ENCODE measurements around the gene ZSCAN18. TPM values are rescaled to one million over a fixed set of nuclear protein-coding genes. Genes with fewer than 3 reads are reported as not detected.
"Not testable (repeated sequence)": the region's sequence is repeated elsewhere in the genome, so short reads cannot be mapped to it uniquely, and the experiment has no call there.

Gene ZSCAN18, protein sequence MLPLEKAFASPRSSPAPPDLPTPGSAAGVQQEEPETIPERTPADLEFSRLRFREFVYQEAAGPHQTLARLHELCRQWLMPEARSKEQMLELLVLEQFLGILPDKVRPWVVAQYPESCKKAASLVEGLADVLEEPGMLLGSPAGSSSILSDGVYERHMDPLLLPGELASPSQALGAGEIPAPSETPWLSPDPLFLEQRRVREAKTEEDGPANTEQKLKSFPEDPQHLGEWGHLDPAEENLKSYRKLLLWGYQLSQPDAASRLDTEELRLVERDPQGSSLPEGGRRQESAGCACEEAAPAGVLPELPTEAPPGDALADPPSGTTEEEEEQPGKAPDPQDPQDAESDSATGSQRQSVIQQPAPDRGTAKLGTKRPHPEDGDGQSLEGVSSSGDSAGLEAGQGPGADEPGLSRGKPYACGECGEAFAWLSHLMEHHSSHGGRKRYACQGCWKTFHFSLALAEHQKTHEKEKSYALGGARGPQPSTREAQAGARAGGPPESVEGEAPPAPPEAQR
- 10 to 100 TPM; 18.8 to 19.1 TPM for total RNA-seq

DNA sequence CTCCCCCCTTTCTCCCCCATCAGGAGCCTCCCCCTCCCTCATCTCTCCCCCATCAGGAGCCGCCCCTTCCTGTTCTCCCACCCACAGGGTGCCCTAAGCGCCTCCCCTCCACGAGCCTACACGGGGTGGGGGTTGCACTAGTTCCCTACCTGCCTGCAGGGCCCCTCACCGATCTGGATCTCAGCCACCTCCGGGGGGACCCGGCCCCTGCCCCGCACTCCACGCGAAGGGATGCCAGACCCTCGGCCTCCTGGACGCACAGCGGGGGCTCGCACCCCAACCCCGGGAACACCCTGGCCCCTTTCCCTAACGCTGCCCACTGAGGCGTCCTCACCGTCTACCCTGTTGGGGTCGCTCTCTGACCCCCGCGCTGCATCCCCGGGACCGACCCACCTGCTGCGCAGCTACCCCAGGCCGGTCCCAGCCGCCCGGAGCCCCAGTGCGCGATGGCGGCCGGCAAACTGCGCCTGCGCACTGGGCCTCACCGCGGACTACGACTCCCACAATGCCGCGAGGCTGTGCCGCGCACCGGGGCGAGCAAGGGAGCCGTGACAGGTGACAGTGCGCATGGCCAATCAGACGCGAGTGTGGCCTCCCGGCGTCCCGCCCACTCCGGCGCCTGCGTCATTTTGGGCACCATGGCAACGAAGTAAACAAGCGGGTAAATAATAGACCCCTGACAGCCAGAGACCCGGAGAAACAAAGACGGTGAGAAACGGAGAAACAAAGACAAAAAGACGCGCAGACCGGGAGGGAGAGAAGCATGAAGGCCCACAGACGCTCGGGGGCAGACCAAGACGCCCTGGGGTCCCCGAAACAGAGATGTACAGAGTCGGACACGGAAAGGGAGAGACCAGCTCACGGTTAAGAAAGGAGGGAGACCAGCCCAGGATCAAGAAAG is at the start of gene ZSCAN18:
Gene ZSCAN18, minus strand, starts transcription at position 451 of the 901 bp plus-strand sequence. CDS start 7,964 bp downstream, outside the sequence.
- Mint-ChIP-seq H3K27ac (peak within 1 kb of the TSS; percentile 98), H3K36me3 (ENCODE audit: low read depth) (peaks cover 24% of the 10 kb centered on the region), H3K4me1 (ENCODE audit: low read depth) (peaks cover 13% of the 10 kb centered on the region), H3K27me3 (ENCODE audit: low read depth) (no peaks in the 10 kb centered on the region), H3K4me3 (peak within 1 kb of the TSS; percentile 87), H3K9me3 (ENCODE audit: insufficient read depth) (peaks cover 17% of the 10 kb centered on the region)
- CTCF ChIA-PET: interaction anchor here (1.2 kb wide), 1 partner anchor 76 kb away, joined by 4 read pairs; no protein-coding TSS in a partner anchor
- DNase-seq (peak; percentile 96), ATAC-seq (peak; percentile 96)
- POLR2A ChIA-PET: interaction anchor here (1.8 kb wide), 1 partner anchor 95 kb away, joined by 5 read pairs; the partner anchor contains the start of gene ZNF606

DNA sequence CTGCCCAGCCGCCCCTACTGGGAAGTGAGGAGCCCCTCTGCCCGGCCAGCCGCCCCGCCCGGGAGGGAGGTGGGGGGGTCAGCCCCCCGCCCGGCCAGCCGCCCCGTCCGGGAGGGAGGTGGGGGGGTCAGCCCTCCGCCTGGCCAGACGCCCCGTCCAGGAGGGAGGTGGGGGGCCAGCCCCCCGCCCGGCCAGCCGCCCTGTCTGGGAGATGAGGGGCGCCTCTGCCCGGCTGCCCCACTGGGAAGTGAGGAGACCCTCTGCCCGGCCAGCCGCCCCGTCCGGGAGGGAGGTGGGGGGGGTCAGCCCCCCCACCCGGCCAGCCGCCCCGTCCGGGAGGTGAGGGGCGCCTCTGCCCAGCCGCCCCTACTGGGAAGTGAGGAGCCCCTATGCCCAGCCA is 49.4 kb upstream of the ZSCAN18 start:
- ATAC-seq; DNase-seq; CTCF ChIA-PET; H3K27me3 Mint-ChIP-seq (ENCODE audit: low read depth); H3K4me3 Mint-ChIP-seq; POLR2A ChIA-PET; H3K27ac Mint-ChIP-seq: not testable (repeated sequence)
- peaks cover 16% of the 10 kb centered on the region for H3K4me1 Mint-ChIP-seq (ENCODE audit: low read depth)
- H3K9me3 Mint-ChIP-seq (ENCODE audit: insufficient read depth): peaks cover 32% of the 10 kb centered on the region
- peaks cover 34% of the 10 kb centered on the region for H3K36me3 Mint-ChIP-seq (ENCODE audit: low read depth)

DNA sequence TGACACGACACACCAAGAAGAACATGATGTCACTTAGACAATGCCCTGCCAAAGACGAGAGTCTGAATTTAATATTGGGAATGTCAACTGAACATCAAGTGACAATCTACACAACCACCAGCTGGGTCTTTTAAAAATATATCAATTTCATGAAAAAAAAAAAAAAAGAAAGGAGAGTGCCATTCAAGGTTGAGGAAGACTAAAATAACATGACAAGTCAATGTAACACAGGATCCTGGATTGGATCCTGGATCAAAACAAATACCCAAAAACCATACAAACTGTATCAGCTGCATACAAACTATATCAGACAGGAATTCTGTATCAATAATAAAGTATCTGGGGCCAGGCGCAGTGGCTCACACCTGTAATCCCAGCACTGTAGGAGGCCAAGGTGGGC is 47.8 kb upstream of the ZSCAN18 start:
- no peaks in the 10 kb centered on the region for H3K27me3 Mint-ChIP-seq (ENCODE audit: low read depth)
- POLR2A ChIA-PET: interaction anchor here (0.8 kb wide), 1 partner anchor 9 kb away, joined by 3 read pairs; no protein-coding TSS in a partner anchor
- no peak overlapping the region for H3K27ac Mint-ChIP-seq
- no peak for ATAC-seq
- no peak overlapping the region for H3K4me3 Mint-ChIP-seq
- CTCF ChIA-PET: no interaction called here
- H3K36me3 Mint-ChIP-seq (ENCODE audit: low read depth): peaks cover 41% of the 10 kb centered on the region
- H3K9me3 Mint-ChIP-seq (ENCODE audit: insufficient read depth): peaks cover 18% of the 10 kb centered on the region
- peaks cover 12% of the 10 kb centered on the region for H3K4me1 Mint-ChIP-seq (ENCODE audit: low read depth)
- no peak for DNase-seq

DNA sequence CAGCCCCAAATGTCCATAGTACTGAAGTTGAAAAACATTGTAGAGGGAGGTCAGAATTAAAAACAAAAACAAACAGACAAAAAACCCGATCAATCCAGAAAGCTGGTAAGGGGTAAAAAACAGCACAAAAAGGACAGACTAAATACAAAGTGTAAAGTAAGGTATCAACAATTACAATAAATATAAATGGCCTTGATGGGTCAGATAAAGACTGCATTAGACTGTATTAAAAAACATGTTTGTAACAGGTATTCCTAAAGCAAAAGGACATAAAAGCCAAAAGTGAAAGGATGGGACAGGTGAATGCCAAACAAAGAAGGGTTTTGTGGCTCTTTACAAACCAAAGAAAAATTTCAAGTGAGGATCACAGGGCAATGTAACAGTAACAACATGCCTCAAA is 36.2 kb upstream of the ZSCAN18 start:
- ChIA-PET CTCF (no interaction called here), POLR2A (no interaction called here)
- no peaks in the 10 kb centered on the region for H3K4me1 Mint-ChIP-seq (ENCODE audit: low read depth)
- ATAC-seq: no peak
- no peak for DNase-seq
- H3K36me3 Mint-ChIP-seq (ENCODE audit: low read depth): peaks cover 73% of the 10 kb centered on the region
- no peaks in the 10 kb centered on the region for H3K27me3 Mint-ChIP-seq (ENCODE audit: low read depth)
- no peak overlapping the region for H3K27ac Mint-ChIP-seq
- H3K4me3 Mint-ChIP-seq: no peak overlapping the region
- peaks cover 55% of the 10 kb centered on the region for H3K9me3 Mint-ChIP-seq (ENCODE audit: insufficient read depth)

DNA sequence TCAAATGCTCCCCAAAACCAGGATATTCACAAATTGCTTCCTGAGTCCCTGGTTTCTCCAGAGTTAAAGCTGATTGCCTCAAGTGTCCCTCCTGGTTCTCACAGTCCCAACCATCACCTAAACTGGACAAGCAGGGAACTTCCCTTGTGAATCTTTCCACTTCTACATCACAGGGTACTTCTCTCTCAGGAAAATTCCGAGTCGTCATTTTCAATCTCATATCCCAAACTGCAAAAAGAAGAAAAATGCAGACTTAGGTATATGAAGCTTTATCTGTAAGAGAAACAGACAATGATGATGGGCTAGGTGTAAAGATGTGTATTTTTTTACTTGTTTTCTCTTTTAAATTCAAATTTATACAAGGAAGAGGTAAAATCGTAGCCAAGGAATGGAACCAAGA is 31.3 kb upstream of the ZSCAN18 start:
- H3K4me3 Mint-ChIP-seq: no peak overlapping the region
- peaks cover 62% of the 10 kb centered on the region for H3K36me3 Mint-ChIP-seq (ENCODE audit: low read depth)
- no peaks in the 10 kb centered on the region for H3K27me3 Mint-ChIP-seq (ENCODE audit: low read depth)
- CTCF ChIA-PET: no interaction called here
- H3K27ac Mint-ChIP-seq: no peak overlapping the region
- H3K9me3 Mint-ChIP-seq (ENCODE audit: insufficient read depth): peaks cover 58% of the 10 kb centered on the region
- POLR2A ChIA-PET: no interaction called here
- DNase-seq (no peak), ATAC-seq (no peak)
- no peaks in the 10 kb centered on the region for H3K4me1 Mint-ChIP-seq (ENCODE audit: low read depth)

DNA sequence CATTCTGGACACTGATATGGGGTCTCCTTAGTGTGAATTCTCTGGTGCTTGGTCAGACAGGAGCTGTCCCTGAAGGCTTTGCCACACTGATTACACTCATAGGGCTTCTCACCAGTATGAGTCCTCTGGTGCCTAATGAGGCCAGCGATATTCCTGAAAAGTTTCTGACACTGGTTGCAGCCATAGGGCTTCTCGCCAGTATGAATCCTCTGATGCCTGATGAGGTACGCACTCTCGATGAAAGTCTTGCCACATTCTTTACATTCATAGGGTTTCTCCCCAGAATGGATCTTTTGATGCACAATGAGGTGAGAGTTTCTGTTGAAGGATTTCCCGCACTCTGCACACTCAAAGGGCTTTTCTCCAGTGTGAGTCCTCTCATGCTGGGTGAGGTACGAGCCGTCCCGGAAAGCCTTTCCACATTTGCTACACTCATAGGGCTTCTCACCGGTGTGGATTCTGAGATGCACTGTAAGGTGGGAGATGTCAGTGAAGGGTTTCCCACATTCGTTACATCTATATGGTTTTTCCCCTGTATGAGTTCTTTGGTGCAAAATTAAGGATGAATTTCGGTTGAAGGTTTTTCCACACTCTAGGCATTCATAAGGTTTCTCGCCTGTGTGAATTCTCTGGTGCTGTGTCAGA is 30.1 kb upstream of the ZSCAN18 start:
- DNase-seq: no peak
- no peak overlapping the region for H3K4me3 Mint-ChIP-seq
- H3K4me1 Mint-ChIP-seq (ENCODE audit: low read depth): no peaks in the 10 kb centered on the region
- peaks cover 53% of the 10 kb centered on the region for H3K36me3 Mint-ChIP-seq (ENCODE audit: low read depth)
- peaks cover 53% of the 10 kb centered on the region for H3K9me3 Mint-ChIP-seq (ENCODE audit: insufficient read depth)
- H3K27ac Mint-ChIP-seq: no peak overlapping the region
- ChIA-PET CTCF (no interaction called here), POLR2A (no interaction called here)
- no peak for ATAC-seq
- no peaks in the 10 kb centered on the region for H3K27me3 Mint-ChIP-seq (ENCODE audit: low read depth)

DNA sequence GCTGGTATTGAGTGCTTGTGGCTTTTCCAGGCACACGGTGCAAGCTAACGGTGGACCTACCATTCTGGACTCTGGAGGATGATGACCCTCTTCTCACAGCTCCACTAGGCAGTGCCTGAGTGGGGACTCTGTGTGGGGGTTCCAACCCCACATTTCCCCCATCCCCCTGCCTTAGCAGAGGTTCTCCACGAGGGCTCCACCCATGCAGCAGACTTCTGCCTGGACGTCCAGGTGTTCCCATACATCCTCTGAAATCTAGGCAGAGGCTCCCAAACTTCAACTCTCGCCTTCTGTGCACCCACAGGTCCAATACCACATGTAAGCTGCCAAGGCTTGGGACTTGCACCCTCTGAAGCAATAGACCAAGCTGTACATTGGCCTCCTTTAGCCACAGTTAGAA is 25.3 kb upstream of the ZSCAN18 start:
- peaks cover 27% of the 10 kb centered on the region for H3K36me3 Mint-ChIP-seq (ENCODE audit: low read depth)
- H3K27ac Mint-ChIP-seq: no peak overlapping the region
- DNase-seq (no peak), ATAC-seq (no peak)
- peaks cover 63% of the 10 kb centered on the region for H3K9me3 Mint-ChIP-seq (ENCODE audit: insufficient read depth)
- no peaks in the 10 kb centered on the region for H3K27me3 Mint-ChIP-seq (ENCODE audit: low read depth)
- H3K4me3 Mint-ChIP-seq: no peak overlapping the region
- no peaks in the 10 kb centered on the region for H3K4me1 Mint-ChIP-seq (ENCODE audit: low read depth)
- ChIA-PET POLR2A (no interaction called here), CTCF (no interaction called here)

DNA sequence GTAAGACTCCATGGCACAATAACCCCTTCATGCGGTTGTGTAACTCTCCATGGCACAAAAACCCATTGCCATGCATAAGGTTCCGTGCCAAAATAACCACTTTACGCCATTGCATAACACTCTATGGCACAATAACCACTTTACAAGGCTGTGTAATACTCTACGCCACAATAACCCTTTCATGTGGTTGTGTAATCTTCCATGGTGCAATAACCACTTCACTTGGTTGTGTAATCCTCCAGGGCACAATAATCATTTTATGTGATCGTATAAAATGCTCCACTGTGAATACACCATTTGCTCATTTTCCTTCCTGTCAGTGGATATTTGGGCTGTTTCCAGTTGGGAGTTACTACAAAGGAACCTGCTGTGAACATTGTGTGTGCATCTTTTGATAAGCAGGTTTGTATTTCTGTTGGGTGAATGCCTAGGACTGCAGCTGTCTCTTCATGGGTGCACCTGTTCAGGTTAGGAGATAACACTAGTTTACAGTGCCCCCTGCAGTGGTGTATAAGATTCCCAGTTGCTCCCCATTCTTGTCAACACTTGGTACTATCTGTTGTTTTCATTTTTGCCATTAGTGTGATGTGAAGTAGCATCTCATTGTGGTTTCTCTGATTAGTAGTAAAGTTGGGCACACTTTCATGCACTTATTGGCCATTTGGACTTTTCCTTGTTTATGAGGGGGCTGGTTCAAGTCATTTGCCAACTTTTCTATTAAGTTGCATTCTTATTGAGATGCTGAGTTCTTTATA is 21.1 kb upstream of the ZSCAN18 start:
- ChIA-PET CTCF (no interaction called here), POLR2A (no interaction called here)
- ATAC-seq (no peak), DNase-seq (no peak)
- H3K36me3 Mint-ChIP-seq (ENCODE audit: low read depth): peaks cover 23% of the 10 kb centered on the region
- no peaks in the 10 kb centered on the region for H3K27me3 Mint-ChIP-seq (ENCODE audit: low read depth)
- no peak overlapping the region for H3K4me3 Mint-ChIP-seq
- peaks cover 4% of the 10 kb centered on the region for H3K4me1 Mint-ChIP-seq (ENCODE audit: low read depth)
- H3K9me3 Mint-ChIP-seq (ENCODE audit: insufficient read depth): peaks cover 64% of the 10 kb centered on the region
- H3K27ac Mint-ChIP-seq: no peak overlapping the region

DNA sequence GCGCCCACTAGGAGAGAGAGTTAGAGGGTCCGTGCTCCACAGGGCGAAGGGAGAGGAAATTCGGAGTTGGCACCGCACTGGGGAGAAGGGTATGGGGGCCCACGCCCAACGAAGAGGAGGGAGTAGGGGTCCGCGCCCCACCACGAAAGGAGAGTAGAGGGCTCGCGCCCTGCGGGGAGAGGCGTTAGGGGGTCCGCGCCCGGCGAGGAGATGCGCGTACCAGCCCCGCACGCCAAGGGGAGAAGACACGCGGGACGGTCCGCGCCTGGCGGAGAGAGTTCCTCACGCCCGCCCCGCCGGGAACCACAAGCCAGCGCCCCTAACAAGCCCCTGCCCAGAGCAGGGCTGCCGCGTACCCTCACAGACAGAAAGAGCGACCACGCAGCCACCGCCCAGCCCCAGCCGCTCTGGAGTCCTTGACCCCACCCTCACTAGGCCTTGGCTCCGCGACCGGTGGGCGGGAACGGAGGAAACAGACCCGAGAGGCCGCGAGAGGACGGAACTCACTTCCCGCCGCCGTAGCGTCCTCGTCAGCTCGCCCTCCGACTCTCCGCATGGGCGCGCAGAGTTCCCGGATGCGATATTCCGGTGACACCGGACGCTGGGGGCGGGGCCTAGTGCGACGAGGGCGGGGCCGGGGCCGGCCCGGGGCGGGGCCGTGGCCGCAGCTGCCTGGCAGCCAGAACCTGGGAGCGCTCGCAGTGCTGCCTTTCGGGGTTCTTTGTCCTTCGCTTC is 20.0 kb upstream of the ZSCAN18 start:
- no peaks in the 10 kb centered on the region for H3K27me3 Mint-ChIP-seq (ENCODE audit: low read depth)
- H3K36me3 Mint-ChIP-seq (ENCODE audit: low read depth): peaks cover 21% of the 10 kb centered on the region
- peaks cover 4% of the 10 kb centered on the region for H3K4me1 Mint-ChIP-seq (ENCODE audit: low read depth)
- H3K27ac Mint-ChIP-seq: no peak overlapping the region
- DNase-seq (no peak), ATAC-seq (no peak)
- H3K4me3 Mint-ChIP-seq: no peak overlapping the region
- POLR2A ChIA-PET: no interaction called here
- CTCF ChIA-PET: no interaction called here
- peaks cover 59% of the 10 kb centered on the region for H3K9me3 Mint-ChIP-seq (ENCODE audit: insufficient read depth)

DNA sequence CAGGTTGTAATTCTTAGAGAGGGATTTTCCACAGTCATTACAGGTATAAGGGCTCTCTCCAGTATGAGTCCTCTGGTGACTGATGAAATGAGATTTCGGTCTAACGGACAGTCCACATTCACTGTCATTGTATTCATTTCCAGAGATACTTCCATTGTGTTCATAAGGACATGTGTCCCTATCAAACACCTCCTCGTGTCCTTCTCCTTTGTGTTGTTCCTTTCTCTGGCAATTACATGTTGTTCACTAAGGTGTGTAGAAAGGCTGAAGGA is 10.5 kb upstream of the ZSCAN18 start:
- DNase-seq (no peak), ATAC-seq (no peak)
- Mint-ChIP-seq H3K9me3 (ENCODE audit: insufficient read depth) (peaks cover 59% of the 10 kb centered on the region), H3K4me3 (no peak overlapping the region), H3K36me3 (ENCODE audit: low read depth) (peaks cover 11% of the 10 kb centered on the region), H3K4me1 (ENCODE audit: low read depth) (no peaks in the 10 kb centered on the region), H3K27me3 (ENCODE audit: low read depth) (no peaks in the 10 kb centered on the region), H3K27ac (no peak overlapping the region)
- POLR2A ChIA-PET: no interaction called here
- CTCF ChIA-PET: no interaction called here

Measured in activated CD8-positive, alpha-beta T cell treated with anti-CD3 and anti-CD28 coated beads, Interleukin-2, amount 10 ng/mL, durations not matched to agents 7 days and 5 days (primary cell).